Kidney glomerular epithelial cell (primary cell): ENCODE measurements around the gene LIPM.

Source experiments
- DNase-seq: peaks from one replicate; lab custom pipeline; 2025; lab: John Stamatoyannopoulos, UW

LIPM gene

GRCh38 chr10:88840104-88840503 lies 37.6 kb downstream of the LIPM start:
- DNase-seq, result peak; percentile 44

- DNase-seq, result no peak
Measured at GRCh38 chr10:88840881-88841280, 38.4 kb downstream of the LIPM start.

GRCh38 chr10:88841316-88842111 lies 39.0 kb downstream of the LIPM start:
- no peak for DNase-seq

DNA sequence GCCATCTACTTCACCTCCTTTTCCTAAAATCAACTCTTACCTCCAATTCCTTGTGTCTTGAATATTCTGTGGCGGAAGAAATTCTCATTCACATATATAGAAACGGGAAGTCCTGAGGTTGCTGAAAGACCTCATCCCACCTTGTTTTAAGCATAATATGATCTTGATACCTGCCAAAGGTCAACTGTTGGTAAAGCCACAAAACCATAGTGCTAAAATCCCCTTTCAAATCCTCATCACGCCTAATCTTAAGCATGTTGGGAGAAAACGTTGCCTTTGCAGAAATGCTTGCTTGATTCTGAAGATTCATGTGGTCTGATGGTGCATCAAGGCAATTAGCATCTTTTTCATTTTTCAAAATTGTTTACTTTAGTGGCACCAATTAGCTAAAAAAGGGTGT lies 40.6 kb downstream of the LIPM start:
- DNase-seq, result no peak

DNA sequence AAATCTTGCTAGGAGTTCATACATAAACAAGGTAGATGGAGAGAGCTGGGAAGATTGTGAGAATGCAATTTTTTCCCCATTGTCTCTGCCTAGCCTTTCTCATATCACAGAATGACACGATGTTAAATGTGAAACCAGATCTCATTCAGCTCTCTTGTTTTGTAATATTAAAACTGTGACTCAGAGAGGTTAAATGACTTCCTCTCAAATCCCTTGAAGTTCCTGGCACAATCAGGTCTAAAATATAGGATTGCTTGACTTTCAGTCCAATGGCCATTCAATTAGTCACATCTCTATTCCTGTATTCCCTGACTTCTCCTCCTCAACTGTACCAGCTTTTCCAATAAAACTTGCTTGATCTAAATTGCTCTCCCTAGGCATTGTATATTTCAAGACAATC lies 46.0 kb downstream of the LIPM start:
- DNase-seq, result peak; percentile 48

- DNase-seq, result peak; percentile 34
Measured at GRCh38 chr10:88849234-88849633, 46.7 kb downstream of the LIPM start.

DNA sequence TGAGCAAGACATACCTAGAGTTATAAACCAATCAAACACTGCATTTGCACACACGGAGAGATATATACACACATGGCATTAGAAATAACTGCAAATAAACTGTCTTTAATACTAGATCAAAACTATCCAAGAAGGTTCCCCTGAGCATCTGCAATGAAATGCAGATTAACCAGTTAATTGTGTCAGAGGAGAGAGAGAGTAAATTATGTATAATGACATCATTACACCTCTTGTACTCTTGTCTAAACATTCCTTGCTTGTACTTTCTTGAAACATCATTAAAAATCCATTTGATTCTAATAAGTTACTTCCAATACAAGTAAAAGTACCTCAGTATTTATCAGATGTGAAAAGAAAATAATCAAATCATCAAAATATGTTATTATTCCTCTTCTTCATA lies 48.2 kb downstream of the LIPM start:
- DNase-seq, result no peak

GRCh38 chr10:88851706-88852105 lies 49.2 kb downstream of the LIPM start, which contains the start of gene ANKRD22:
TSS of gene ANKRD22 (minus strand) at chr10:88851844. CDS start at chr10:88851607, 237 bp downstream.
- DNase-seq, result peak; percentile 61

GRCh38 chr10:88852327-88852726 lies 49.8 kb downstream of the LIPM start:
- no peak for DNase-seq

DNA sequence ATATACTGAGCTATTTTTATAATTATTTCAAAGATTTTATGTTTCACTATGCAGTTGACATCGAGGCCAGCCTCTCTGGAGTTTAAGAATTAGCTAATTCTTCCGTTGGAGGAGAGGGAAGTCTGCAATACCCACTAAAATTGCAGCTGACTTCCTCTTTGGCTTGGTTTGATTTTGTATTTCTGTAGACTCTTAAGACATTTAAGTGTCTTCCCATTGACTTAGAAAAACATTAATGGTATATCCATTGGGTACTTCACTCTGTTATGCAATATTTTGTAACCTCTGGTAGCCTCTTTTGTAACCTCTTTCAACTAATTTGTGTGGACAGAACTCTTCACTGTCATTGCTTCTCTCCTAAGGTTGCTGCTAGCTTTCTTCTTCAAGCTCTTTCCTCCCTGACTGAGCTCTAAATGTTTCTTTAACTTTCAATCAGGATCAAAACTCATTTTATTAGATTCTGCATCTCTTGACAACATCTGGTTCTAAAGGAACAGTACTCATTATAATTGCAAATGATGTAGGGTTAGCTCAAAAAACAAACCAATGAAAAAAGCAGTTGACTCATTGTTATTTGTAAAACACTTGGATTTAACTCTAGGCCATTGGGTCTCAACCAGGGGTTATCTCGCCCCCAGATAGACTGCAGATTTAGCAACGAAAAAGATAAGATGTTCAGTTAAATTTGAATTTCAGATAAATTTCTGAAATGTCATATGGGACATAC lies 50.8 kb downstream of the LIPM start:
- no peak for DNase-seq

DNA sequence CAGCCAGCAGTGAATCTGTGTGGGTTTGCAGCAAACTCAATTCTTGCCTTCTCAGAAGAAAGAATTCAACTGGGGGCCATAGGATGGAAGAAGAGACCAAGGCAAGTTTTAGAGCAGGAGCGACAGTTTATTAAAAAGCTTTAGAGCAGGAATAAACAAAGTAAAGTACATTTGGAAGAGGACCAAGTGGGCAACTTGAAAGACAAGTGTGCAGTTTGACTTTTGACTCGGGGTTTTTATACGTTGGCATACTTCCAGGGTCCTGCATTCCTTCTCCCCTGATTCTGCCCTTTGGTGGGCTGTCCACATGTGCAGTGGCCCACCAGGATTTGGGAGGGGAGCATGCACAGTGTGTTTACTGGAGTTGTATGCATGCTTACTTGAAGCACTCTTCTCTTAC lies 52.2 kb downstream of the LIPM start:
- no peak for DNase-seq

DNA sequence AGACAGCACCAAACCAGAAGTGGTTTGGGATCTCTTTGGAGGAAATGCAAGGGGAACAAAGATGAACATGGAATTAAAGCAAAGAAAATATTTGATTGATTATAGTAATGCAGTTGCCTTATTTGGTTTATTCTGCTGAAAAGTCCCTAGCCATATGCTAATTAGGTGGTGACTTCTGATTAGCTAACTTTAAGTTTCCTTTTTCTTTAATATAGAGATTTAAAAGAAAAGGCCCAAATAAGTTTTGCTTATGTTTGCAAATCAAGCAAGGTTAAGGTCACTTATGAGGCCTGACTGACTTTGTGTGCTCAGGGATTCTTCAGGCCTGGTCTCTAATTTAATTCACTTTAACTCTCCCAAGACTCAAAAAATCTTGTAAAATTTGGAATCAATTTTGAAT lies 55.3 kb downstream of the LIPM start:
- no peak for DNase-seq

DNA sequence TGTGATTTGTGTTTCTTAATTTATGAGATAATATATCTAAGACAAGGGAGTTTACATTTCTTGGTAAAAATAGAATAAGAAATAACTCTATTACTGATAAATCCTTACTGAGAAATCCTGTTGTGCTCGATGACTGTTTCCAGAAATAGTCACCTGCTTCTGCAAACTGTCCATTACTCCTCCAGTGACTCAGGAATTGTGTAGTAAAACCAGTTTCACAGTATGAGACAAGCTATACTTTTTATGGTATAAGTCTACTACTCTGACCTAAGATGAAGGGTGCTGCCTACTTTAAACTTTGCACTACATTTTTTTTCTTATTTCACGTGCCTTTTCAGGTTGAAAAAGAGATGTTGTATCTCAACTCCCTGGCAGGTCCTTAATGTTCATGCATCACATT lies 56.0 kb downstream of the LIPM start:
- DNase-seq, result no peak

DNA sequence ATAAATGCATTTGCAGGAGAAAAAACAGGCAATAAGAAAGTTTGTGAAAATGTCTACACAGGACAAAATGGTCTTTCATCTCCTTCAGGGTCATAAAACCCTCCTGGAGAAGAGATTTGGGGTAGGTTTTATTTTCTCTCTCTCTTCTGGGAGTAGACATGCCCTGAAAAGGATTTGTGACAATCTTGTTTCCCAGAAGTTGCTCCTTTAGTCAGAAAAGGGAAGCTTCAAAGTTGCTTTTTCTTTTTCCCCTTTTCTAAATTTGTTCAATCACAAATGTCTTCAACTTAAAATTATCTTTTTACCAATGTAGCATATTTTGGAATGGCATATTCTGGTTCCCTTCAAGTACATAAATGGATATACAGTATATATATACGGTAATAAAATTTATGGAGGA lies 58.5 kb downstream of the LIPM start:
- no peak for DNase-seq

DNA sequence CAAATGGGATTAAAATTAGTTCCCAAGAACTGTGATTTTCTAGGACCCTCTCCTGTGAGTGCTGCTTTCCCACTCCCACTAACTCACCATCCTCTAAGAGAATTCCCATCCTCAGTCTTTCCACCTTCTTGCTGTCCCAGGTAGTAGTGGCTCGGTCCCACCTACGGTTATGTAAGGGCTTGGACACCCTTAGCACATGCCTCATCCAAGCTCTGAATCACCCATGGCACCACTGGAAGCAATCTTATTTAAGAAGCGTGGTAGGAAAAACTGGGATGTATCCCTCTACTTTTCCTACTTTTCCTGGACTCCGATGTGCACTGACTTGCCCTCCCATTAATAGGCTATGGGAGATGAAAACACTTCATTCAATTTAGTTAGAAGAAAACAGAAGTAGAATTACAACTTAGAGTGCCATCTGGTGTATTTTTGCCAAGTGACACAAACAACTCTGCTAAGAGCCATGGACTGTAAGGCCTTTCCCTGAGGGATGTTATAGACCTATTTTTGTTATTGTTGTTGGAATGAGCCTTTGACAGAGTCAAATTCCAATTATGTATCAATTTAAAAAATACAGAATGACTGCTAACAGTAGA lies 62.8 kb downstream of the LIPM start:
- DNase-seq, result no peak

DNA sequence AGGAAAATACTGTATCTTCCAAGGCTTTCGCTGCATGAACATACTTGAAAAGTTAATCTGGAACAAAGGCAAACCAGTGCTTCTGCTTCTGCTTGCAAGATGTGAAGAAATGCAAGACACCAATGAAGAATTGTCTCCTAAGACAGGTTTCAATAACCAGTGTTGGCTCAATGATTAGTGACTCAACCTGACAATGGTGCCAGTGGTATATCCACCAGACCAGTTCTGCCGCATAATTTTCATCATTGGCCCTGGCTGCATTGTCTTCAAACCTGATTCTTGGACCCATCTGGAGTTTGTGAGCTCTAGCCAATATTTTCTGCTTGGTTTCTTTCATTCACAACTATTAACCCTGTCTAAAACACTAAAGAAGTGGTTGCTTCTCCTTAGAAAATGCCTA lies 63.9 kb downstream of the LIPM start:
- no peak for DNase-seq

GRCh38 chr10:88870089-88870488 lies 67.6 kb downstream of the LIPM start:
- no peak for DNase-seq
